SJSA1 (cell line): ENCODE data around the gene RARG. TPM values are rescaled to one million over a fixed set of nuclear protein-coding genes. Genes with fewer than 3 reads are reported as not detected.
"Not testable (repeated sequence)": the region's sequence is repeated elsewhere in the genome, so short reads cannot be mapped to it uniquely, and the experiment has no call there.

Experiments used
- DNase-seq, 2 experiments: peaks; one replicate each; pipeline ENCODE4 v3.0.0-alpha.2; 2015 to 2020; ENCODE audit warnings: low spot score in 2 of 2, low read depth in 1 of 2
- H3K27ac ChIP-seq: fragments of 250-450 bp; sonication (Bioruptor Pico); 2 replicates; pipeline ENCODE4 v1.5.1; 2020; ENCODE audit warnings: mild to moderate bottlenecking, moderate library complexity
- H3K27me3 ChIP-seq: fragments of 250-450 bp; sonication (Bioruptor Pico); replicated peaks from 2 replicates; pipeline ENCODE4 v1.5.1; 2020; ENCODE audit warnings: mild to moderate bottlenecking, moderate library complexity
- H3K36me3 ChIP-seq: fragments of 250-450 bp; sonication (Bioruptor Pico); 2 replicates; pipeline ENCODE4 v1.5.1; 2020; ENCODE audit warnings: mild to moderate bottlenecking
- H3K4me1 ChIP-seq: fragments of 250-450 bp; sonication (Bioruptor Pico); replicated peaks from 2 replicates; pipeline ENCODE4 v1.6.1; 2021; ENCODE audit warnings: mild to moderate bottlenecking
- H3K4me3 ChIP-seq: fragments of 250-450 bp; sonication (Bioruptor Pico); 2 replicates; pipeline ENCODE4 v1.5.1; 2020; ENCODE audit warnings: mild to moderate bottlenecking
- H3K9me3 ChIP-seq: fragments of 250-450 bp; sonication (Bioruptor Pico); replicated peaks from 2 replicates; pipeline ENCODE4 v1.5.1; 2020; ENCODE audit warnings: mild to moderate bottlenecking
- total RNA-seq: library from RNA; depleted of rRNA; stranded (reverse); fragments of >200 nt; shearing (Covaris generic); gene quantifications from 2 replicates; pipeline ENCODE4 v1.2.3, GENCODE V29; 2014

The RARG gene
- total RNA-seq, 1 experiment from 2014 or later: 13.5 TPM

DNA sequence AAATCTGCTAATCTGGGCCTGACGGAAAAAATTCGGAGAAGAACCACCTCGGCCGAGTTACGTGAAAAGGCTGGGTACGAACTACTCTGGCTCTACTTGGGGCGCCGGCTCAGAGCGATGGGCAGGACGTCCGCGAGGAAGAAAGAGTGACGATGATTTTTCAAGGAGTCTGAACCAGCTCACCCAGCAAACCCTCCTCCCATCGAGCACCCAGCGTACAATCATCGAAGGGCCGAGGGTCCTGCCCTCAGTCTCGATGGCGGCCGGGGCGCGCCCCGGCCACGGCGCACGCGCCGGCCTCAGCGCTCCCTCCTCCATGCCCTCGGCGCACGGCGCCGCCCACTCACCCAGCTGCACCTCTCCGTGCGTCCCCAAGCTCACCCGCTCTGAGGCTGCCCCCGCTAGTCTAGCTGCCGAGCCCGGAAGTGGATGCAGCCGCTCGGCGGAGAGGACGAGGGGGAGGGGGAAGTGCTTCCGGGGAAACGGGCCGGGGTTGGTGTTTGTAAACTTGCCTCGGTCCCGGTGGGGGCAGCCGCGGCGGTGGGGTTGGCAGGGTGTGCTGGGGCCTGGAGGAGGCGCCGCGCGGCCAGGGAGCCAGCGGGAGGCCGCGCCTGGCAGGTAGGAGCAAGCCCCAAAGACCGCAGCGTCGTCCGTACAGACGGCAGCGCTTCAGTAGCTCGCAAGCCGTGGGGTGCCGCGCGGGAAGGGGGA, 51.6 kb downstream of the RARG start, which contains the start of the genes CSAD and ZNF740:
Gene CSAD (minus strand): TSS at position 706 of the 711 bp plus-strand sequence. CDS start 7,455 bp downstream, outside the sequence.
Gene ZNF740 (plus strand): TSS at position 503 of the 711 bp plus-strand sequence. CDS start 1,262 bp downstream, outside the sequence.
- Histone ChIP-seq H3K27ac (peak within 1 kb of the TSS; percentile 34), H3K27me3 (no peaks in the 10 kb centered on the region), H3K4me3 (peak within 1 kb of the TSS; percentile 55), H3K36me3 (peaks cover 35% of the 10 kb centered on the region), H3K4me1 (peaks cover 14% of the 10 kb centered on the region), H3K9me3 (no peaks in the 10 kb centered on the region)
- DNase-seq: peak; percentile 94 to 99

DNA sequence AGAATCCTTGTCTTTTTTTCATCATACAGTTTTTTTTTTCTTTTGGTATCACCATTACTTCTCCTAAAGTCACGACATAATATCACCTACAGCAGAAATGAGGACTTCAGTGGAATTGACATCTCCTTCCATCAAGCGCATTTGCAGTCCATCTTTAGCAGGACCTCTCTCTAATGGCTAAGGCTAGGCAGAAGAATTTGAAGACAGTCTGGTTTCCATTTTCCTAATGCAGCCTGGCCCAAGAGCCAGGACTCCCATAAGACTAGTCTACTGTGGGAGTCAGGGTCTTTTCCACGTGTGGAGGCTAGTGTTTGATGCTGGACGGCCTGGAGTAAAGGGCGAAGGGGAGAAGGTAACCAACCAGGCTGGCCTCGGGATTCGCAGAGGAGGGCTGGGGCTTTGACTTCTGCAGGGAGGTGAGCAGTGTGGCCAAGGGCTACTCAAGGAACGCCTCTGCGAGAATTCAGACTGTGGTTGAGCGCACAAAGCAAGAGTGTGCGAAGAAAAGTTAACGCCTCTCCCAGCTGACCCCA, 52.3 kb downstream of the RARG start:
- peak overlapping the region; percentile 55 for H3K4me3 ChIP-seq
- peaks cover 17% of the 10 kb centered on the region for H3K4me1 ChIP-seq
- H3K36me3 ChIP-seq: peaks cover 28% of the 10 kb centered on the region
- H3K27ac ChIP-seq: peak overlapping the region; percentile 30
- no peaks in the 10 kb centered on the region for H3K9me3 ChIP-seq
- no peak for DNase-seq
- H3K27me3 ChIP-seq: no peaks in the 10 kb centered on the region

DNA sequence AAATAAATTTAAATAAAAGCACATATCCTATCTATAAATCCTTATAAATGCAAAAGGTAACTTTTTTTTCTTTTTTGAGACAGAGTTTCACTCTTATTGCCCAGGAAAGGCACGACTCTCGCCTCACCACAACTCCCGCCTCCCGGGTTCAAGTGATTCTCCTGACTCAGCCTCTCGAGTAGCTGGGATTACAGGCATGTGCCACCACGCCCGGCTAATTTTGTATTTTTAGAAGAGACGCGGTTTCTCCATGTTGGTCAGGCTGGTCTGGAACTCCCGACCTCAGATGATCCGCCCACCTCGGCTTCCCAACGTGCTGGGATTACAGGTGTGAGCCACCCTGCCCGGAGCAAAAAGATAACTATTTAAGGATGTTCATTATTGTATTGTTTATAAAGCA, 53.2 kb downstream of the RARG start:
- not testable (repeated sequence) for DNase-seq, H3K4me3 ChIP-seq, H3K9me3 ChIP-seq, H3K27ac ChIP-seq, H3K27me3 ChIP-seq
- Histone ChIP-seq H3K4me1 (peaks cover 17% of the 10 kb centered on the region), H3K36me3 (peaks cover 21% of the 10 kb centered on the region)

DNA sequence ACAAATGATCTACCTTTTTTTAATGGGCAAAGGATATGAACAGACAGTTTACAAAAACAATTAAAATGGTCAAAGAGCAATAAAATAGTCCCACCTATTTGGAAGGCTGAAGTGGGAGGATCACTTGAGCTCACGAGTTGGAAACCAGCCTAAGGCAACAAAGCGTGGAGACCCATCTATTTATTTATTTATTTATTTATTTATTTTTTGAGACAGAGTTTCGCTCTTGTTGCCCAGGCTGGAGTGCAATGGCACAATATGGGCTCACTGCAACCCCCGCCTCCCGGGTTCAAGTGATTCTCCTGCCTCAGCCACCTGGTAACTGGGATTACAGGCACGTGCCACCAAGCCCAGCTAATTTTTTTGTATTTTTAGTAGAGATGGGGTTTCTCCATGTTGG, 54.6 kb downstream of the RARG start:
- H3K27ac ChIP-seq, H3K4me3 ChIP-seq, H3K27me3 ChIP-seq, H3K9me3 ChIP-seq, H3K36me3 ChIP-seq, DNase-seq: not testable (repeated sequence)
- peaks cover 17% of the 10 kb centered on the region for H3K4me1 ChIP-seq

DNA sequence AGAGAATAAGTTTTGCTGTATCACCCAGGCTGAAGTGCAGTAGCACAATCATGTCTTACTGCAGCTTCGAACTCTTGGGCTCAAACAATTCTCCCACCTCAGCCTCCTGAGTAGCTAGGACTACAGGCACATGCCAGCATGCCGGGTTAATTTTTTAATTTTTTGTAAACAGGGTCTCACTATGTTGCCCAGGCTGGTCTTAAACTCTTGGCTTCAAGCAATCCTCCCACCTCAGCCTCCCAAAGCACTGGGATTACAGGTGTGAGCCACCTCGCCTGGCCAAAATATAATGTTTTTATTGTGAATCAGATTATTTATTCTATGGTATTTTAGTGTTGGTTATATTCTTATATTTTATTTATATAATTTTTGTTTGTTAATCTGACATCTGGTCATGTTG, 55.3 kb downstream of the RARG start:
- H3K4me3 ChIP-seq: no peak overlapping the region
- H3K27ac ChIP-seq: no peak overlapping the region
- no peaks in the 10 kb centered on the region for H3K9me3 ChIP-seq
- H3K27me3 ChIP-seq: no peaks in the 10 kb centered on the region
- H3K4me1 ChIP-seq: peaks cover 11% of the 10 kb centered on the region
- DNase-seq: no peak
- H3K36me3 ChIP-seq: peaks cover under 1% of the 10 kb centered on the region

DNA sequence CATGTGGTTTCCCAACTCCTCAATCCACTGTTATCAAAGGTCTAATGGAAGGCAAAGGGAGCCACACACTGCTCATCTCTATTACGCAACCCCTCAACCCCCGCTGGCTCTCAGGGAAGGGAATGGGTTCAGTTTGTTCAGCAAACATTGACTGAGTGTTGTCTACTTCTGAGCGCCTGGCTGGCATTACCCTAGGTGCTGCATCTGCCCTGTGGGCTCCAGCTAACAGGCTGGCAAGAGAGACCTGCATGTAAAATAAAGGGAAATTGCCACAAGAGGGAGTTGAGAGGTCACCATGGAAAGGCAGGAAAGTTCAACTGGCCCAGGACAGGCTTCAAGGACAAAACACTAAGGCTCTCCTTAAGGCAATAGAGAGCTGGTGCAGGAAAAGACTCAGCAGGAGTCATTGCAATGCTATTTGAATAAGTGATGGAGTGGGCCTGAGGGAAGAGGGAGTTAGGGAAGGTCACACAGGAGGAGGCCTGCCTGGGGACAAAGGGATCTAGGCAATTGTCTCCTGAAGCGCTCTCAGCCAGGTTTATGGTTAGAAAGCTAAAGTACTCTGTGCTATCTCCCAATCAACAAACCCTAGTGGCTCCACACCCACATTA, 57.0 kb downstream of the RARG start:
- Histone ChIP-seq H3K4me1 (peaks cover 7% of the 10 kb centered on the region), H3K9me3 (no peaks in the 10 kb centered on the region)

DNA sequence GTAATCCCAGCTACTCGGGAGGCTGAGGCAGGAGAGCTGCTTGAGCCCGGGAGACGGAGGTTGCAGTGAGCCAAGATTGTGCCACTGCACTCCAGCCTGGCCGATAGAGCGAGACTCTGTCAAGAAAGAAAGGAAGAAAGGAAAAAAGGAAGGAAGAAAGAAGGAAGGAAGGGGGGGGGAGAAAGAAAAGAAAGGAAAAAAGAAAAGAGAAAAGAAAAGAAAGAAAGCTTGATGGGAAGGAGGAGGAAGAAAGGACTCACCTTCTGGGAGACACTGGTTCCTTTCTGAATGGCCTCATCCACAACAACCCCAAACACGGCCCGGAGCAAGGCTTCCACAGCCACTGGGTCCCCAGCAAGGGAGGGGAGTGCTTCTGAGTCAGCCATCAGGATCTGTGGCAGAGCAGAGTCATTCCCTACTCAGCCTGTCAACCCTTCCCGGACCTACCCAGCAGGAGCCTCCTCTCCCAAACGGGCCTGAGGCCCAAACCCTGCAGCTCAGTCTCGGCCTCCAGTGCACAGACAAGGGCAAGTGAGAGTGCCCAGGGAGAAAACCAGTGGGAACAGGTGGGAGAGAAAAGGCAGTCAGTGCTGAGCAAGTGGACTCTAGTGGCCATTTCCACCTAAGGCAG, 58.8 kb downstream of the RARG start:
- Histone ChIP-seq H3K9me3 (no peaks in the 10 kb centered on the region), H3K4me1 (0 out of 2 replicates have a peak, but pooled peaks cover 3% of the 10 kb centered on the region), H3K4me3 (no peak overlapping the region), H3K27ac (no peak overlapping the region), H3K27me3 (no peaks in the 10 kb centered on the region), H3K36me3 (no peaks in the 10 kb centered on the region)
- no peak for DNase-seq

More for the DNA sequence above, 57.0 kb downstream of the RARG start:
- H3K36me3 ChIP-seq: no peaks in the 10 kb centered on the region
- no peak overlapping the region for H3K27ac ChIP-seq
- H3K4me3 ChIP-seq: no peak overlapping the region
- DNase-seq: no peak
- H3K27me3 ChIP-seq: no peaks in the 10 kb centered on the region

DNA sequence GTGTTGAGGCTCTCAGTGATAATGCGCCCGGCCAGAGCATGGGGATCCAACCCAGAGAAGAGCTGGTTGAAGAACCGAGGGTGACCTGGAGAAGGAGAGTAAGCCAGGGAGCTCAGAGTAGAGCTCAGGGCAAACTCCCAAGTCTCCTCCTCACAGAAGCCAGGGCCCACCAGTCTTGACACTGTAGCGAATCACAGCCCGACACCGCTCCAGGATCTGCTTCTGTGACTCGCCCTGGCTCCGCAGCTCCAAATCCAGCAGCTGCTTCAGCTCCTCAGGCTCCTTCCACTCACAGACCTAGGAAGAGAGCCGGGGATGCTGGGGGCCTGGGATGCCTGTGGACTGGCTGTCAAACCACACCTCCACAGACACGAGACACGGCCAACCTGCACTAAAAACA, 59.7 kb downstream of the RARG start:
- H3K36me3 ChIP-seq: no peaks in the 10 kb centered on the region

DNA sequence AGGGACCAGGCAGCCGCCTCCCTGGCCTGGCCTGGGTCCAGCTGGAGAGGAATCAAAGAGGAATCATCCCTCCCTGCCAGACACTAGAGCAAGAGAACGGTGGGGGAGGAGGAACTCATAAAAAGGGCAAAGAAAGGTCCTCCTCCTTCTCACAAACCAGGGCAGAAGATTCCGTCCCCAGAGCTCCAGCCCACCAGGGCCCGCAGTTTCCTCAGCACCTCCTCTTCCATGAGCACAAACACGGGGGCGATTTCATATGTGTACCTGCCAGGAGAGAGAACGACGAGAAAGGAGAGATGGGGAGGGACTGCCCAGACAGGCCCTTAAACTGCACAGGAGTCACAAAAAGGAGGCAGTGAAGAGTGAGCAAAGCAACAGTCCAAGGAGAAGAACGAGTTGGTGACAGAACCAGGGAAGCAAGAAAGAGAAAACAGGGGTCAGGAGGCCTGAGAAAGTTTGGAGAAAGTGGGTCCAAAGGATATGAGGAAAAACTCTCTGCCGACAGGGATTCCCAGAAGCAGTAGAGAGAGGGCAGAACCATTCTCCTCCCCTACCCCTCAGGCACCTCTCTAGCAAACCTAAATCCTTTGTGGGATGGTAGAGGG, 60.2 kb downstream of the RARG start:
- DNase-seq: no peak
- Histone ChIP-seq H3K9me3 (no peaks in the 10 kb centered on the region), H3K36me3 (no peaks in the 10 kb centered on the region), H3K4me3 (no peak overlapping the region), H3K4me1 (peaks cover 4% of the 10 kb centered on the region; the same call in 1 of the 2 replicates), H3K27ac (no peak overlapping the region), H3K27me3 (no peaks in the 10 kb centered on the region)

More for the DNA sequence above, 59.7 kb downstream of the RARG start:
- Histone ChIP-seq H3K27me3 (no peaks in the 10 kb centered on the region), H3K9me3 (no peaks in the 10 kb centered on the region), H3K4me1 (0 out of 2 replicates have a peak, but pooled peaks cover 3% of the 10 kb centered on the region), H3K27ac (no peak overlapping the region), H3K4me3 (no peak overlapping the region)
- no peak for DNase-seq

DNA sequence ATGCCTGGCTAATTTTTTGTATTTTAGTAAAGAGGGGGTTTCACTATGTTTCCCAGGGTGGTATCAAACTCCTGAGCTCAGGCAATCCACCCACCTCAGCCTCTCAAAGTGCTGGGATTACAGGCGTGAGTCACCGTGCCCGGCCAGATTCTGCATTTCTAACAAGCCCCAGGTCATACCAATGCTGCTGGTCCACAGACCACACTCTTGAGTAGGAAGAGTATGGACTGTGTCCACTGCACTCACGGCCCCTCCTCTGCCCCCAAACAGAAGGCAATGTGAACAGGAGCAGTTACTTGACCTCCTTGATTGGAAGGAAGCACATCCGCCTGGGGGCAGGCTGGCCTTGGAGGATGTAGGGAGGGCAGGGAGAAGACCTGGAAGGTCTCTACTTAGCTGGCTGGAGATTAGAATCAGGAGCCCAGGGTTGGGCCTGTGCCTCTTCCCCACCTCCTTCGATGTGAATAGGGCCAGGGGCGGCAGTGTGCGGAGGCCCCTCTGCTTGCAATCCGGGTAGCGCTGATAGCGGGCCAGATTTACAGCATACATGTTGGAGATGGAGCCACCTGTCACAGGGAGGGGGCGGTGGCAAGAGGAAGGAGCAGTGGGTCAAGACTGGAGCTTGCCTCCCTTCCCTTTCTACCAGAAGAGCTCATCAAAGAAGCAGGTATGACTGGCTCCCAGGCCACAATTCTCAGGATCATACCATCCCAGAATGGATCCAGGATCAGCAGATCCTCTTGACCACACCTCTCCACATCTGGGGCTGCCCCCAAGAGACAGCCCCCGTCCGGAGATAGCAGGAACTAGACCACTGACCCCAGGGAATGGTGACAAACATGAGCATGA, 60.9 kb downstream of the RARG start:
- Histone ChIP-seq H3K27ac (no peak overlapping the region), H3K4me3 (no peak overlapping the region), H3K9me3 (no peaks in the 10 kb centered on the region), H3K36me3 (no peaks in the 10 kb centered on the region), H3K27me3 (no peaks in the 10 kb centered on the region), H3K4me1 (peaks cover 7% of the 10 kb centered on the region; the same call in 1 of the 2 replicates)
- DNase-seq: no peak

DNA sequence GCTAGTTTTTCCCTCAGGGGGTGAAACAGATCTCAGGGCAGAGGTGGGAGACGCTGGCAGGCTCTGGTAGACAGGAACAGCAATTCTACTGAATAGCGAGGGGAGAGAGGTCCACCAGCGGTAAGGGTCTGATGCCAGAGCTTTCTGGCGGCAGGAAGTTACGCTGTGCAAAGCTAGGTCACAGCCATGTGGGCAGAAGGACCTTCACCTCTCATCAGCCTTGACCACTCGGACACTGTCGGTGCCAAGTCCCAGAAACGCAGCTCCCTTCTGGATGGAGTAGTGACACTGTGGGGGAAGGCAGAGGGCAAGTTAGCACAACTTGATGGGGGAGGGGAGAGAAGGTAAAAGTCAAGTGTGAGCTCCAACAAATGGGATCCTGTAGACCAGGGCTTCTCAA, 61.8 kb downstream of the RARG start:
- no peak overlapping the region for H3K27ac ChIP-seq
- no peak overlapping the region for H3K4me3 ChIP-seq
- H3K4me1 ChIP-seq: peaks cover 5% of the 10 kb centered on the region; the same call in 1 of the 2 replicates
- H3K9me3 ChIP-seq: no peaks in the 10 kb centered on the region
- no peak for DNase-seq
- H3K36me3 ChIP-seq: no peaks in the 10 kb centered on the region
- no peaks in the 10 kb centered on the region for H3K27me3 ChIP-seq

DNA sequence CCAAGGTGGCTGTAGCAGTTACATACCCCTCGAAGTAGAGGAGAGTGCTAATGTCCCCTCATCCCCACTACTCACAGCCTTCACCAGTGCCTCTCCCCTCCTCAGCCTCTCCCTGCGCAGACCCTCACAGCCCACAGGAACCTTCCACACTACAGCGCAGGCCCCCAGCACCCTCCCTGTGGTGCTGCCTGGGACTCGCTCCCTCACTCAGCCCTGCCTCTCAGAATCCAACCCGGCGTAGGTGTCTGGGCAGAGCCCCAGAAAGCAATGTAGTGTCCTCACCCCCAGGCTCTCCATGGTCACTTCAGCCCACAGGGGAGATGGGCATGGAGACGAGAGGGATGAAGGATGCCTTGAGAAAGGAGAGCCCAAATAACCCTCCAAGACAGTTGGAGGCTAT, 62.4 kb downstream of the RARG start:
- H3K4me3 ChIP-seq: no peak overlapping the region
- no peak overlapping the region for H3K27ac ChIP-seq
- H3K4me1 ChIP-seq: peaks cover 3% of the 10 kb centered on the region; the same call in 1 of the 2 replicates
- DNase-seq: no peak
- no peaks in the 10 kb centered on the region for H3K36me3 ChIP-seq
- no peaks in the 10 kb centered on the region for H3K27me3 ChIP-seq
- H3K9me3 ChIP-seq: no peaks in the 10 kb centered on the region

DNA sequence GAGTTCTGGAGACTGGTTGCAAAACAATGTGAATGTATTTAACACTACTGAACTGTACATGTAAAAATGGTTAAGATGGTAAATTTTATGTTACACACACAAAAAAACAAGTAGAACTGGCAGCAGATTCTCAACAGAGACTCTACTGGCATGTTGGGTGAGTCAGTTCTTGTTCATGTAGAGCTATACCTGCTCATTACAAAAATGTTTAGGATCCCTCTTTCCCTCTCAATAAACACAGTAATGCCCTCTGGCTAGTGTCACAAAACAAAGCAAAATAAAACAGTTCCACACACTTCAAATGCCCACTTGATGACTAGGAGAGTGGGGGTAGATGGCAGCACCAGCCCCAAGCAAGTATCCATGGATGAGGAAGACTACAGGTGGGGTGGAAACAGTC, 65.2 kb downstream of the RARG start:
- Histone ChIP-seq H3K9me3 (no peaks in the 10 kb centered on the region), H3K27me3 (no peaks in the 10 kb centered on the region), H3K36me3 (no peaks in the 10 kb centered on the region), H3K4me1 (peaks cover 3% of the 10 kb centered on the region; the same call in 1 of the 2 replicates), H3K4me3 (no peak overlapping the region), H3K27ac (no peak overlapping the region)
- no peak for DNase-seq
